A172 (cell line): Measurements from ENCODE around the gene DRGX. TPM values are rescaled to one million over a fixed set of nuclear protein-coding genes. Genes with fewer than 3 reads are reported as not detected.

Experiments used
- DNase-seq: peaks from one replicate; pipeline ENCODE4 v3.0.0-alpha.2; 2015; ENCODE audit warnings: low spot score
- total RNA-seq: library from RNA; depleted of rRNA; stranded (reverse); fragments of >200 nt; shearing (Covaris generic); gene quantifications from 2 replicates; pipeline ENCODE4 v1.2.3, GENCODE V29; 2014

Gene DRGX
- total RNA-seq, 1 experiment from 2014 or later: not detected

- no peak for DNase-seq
Measured at GRCh38 chr10:49338604-49339003, 57.3 kb downstream of the DRGX start.

GRCh38 chr10:49335364-49335972, 60.4 kb downstream of the DRGX start:
- no peak for DNase-seq

DNA sequence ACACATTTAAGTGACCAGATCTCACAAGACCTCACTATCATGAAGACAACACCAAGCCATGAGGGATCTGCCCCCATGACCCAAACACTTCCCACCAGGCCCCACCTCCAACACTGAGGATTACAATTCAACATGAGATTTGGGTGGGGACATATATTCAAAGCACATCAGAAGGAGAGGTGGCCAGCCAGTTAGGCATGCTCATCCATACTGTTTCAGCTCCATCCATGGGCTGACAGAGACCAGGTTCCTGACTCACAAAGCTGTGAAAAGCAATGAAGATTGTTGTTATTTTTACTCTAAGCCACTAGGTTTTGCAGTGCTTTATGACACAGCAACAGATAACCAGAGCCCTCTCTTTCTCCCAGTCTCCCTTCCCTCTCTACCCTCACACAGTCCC, 60.9 kb downstream of the DRGX start:
- no peak for DNase-seq

GRCh38 chr10:49333192-49333591, 62.7 kb downstream of the DRGX start:
- DNase-seq: no peak

DNA sequence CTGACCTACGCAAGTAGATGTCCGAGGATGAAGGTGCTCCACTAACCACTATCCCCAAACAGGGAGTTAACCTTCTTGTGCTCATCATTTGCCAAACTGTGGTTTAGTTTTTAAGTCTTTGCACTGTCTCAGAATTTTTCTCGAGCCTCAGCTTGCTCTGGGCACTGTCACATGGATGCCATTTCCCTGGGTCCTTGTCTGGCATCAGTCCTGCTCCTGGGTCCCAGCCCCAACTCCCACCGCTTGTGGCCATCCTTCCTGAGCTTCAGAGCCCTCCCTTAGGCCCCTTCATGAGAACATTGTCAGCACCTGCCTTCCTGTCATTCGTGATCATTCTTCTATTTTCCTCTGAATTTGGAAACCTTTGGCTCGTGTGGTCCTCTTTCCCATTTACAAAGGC, 63.1 kb downstream of the DRGX start:
- DNase-seq: no peak

- DNase-seq: no peak
Measured at GRCh38 chr10:49332333-49332732, 63.6 kb downstream of the DRGX start.

- DNase-seq: no peak
Measured at GRCh38 chr10:49331431-49331830, 64.5 kb downstream of the DRGX start.

DNA sequence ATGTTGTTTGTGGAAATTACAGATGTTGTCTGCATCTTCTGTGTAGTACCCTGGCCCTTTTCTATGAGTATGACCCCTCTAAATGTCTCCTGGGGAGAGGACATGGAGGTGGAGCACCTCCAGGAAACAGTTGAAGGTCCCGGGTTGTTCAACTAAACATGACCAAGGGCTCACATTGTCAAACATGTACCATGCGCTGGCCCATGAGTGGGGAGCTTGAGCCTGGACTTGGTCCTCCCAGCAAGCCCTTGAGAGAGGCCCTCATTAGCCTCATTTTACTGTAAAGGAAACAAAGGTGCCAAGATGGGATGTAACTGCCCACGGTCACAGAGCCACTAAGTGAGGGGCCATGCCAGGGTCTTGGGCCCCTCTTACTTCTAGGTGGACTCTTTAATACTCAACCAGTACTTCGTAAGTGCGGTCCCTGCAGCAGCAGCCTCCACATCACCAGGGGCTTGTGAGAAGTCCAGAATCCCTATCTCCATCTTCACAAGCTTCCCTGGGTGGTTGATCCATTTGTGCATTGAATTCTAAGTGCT, 65.7 kb downstream of the DRGX start:
- DNase-seq: no peak

DNA sequence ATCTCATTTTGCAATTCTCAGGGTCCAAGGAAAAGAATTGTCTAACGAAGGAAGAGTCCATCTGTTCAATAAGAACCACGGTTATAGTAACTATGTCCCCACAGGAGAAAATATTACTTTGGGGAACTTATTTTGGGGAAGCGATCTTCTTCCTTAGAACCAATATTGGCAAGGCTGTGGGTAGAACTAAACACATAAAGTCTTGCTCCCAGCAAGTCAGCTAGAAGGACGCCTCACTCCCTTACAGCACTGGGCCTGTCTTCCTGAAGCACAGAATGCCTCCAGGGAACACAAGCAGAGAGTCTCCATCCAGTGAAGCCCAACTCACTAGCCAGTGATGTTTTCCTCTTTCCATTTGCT, 66.8 kb downstream of the DRGX start:
- DNase-seq: no peak

GRCh38 chr10:49328401-49329145, 67.3 kb downstream of the DRGX start:
- no peak for DNase-seq

DNA sequence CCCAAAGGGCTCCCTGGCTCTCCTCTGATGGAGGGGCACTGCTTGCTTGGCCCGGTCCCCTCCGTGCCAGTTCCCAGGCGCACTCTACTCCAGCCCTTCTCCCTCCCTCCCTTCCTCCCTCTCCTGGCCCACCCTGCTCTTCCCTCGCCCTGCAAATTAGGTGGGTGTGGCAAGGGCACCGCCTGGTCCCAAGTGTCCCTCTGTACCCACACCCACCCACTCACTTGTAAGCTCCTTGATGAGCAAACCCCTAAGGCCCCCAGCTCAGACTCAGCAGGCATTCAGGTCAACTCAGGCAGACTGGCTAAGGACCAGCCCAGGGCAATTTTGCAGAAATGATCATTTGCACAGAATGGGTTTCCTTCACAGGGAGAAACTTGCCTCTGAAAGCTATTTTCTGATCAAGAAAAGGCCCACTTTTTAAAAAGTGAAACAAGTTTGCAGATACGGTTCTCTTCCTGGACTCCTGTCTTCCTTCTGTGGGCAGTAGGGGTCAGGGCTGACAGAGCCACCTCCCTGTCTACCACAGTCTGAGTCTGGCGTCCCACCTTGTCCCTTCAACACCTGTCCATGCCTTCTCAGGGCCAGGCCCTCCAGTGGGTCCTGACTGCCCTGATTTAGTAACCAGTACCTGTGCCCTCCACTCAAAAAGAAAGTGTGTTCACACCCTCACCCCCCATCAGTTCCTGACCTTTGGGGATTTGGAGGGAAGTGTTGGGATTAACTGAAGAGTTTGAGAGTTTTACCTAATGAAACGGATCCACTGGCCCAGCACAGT, 68.7 kb downstream of the DRGX start:
- DNase-seq: no peak

DNA sequence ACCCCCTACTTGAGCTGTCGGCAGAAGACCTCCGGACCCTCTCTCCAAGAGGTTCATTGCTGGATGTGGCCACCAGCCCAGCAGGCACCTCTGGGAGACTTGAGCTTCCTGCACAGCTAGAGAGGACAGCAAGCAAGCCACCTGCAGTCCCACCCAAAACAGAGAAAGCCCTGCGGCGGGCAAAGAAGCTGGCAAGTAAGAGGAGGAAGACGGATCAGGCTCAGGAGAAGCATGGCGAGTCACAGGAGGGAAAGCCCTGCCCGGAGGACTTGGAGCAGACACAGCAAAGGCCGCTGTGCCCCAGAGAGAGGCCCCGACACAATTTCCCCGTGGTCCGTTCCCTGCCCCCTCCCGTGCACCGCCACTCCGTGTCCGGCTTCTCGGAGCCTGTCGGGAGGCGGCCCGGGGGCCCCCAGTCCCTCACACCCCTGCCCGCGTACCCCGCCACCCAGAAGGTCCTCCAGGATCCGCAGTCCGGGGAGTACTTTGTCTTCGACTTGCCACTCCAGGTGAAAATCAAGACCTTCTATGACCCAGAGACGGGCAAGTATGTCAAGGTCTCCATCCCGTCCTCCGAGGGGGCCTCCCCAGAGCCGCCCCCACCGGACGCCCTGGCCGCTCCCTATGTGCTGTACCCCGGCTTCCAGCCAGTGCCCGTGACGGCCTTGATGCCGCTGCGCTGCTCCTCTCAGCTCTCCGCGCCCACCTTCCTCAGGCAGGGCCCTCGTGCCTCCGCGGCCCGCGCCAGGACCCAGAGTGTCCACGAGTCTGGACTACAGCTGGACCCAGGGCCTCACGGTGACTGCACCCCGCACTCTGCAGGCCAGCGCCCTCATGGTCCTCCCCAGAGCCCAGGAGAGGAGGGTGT, 69.7 kb downstream of the DRGX start:
- no peak for DNase-seq

GRCh38 chr10:49325131-49325915, 70.6 kb downstream of the DRGX start:
- DNase-seq: no peak

DNA sequence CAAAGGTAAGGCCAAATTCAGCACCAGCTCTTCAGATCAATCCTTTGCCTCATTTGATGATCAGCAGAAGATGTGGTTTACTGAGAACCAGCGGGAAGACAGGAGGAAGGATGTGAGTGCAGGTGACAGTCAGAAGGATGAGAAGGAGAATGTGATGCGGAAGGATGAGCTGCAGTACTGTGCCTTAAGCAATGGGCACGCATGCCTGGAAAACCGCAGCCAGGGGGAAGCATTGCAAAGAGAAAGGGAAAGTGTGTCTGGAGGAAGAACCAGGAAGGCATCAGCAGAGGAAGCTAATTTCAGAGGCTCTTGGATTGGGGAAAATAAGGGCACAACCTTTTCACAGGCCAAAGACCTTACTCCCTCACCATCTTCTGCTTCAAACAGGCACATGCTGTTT, 71.2 kb downstream of the DRGX start:
- DNase-seq: no peak

DNA sequence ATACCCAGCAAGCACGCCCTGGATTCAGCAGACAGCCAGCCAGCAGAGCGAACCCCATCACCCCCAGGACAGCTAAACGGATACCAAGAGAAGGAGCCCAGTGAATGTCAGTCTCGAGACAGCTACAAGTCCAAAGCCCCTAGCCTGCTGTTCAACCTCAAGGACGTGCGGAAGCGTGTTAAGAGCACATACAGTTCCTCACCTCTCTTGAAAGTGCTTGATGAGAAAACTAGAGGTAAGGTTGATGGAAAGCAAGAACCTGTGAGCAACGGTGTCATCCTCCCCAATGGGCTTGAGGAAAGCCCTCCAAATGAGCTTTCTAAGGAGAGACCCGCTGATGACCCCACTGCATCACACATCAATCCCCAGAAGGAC, 72.0 kb downstream of the DRGX start:
- no peak for DNase-seq

- DNase-seq: no peak
Measured at GRCh38 chr10:49323171-49323895, 72.6 kb downstream of the DRGX start.

DNA sequence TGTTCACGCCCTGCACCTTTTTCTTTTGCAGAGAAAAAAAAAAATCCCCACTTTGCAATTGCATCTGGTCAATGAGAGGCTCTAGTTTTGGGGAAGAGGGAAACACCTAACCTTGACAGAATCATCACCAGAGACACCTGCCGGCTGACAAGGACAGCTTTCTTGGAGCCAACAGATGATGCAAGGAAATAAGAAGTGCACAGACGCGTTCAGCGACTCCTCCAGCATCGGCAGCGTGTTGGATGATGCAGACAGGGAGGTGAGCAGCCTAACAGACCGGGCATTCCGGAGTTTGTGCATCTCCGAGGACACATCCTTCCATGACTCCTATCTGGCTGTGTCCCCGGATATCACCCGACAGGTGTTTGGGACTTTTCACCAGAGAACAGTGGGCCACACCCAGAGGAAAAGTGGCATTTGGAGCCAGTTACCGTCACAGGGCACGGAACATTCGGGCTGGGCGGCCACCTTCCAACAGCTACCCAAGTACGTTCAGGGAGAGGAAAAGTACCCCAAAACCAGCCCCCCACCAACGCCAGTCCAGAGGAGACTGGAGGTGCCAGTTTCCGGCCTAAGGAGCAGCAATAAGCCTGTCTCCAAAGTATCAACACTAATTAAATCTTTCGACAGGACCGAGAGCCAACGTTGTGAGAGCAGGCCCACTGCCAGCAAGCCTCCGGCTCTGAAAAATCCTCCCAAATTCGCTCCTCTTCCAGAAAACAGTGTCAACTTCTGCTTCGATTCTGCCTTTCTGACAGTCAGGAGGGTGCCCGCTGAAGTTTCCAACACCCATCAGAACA, 73.3 kb downstream of the DRGX start:
- DNase-seq: no peak

GRCh38 chr10:49321021-49321420, 74.9 kb downstream of the DRGX start:
- no peak for DNase-seq

GRCh38 chr10:49320191-49320590, 75.7 kb downstream of the DRGX start:
- DNase-seq: no peak
